Adrenal gland (tissue), 12 donors: ENCODE measurements around the gene CHRNG. TPM values are rescaled to one million over a fixed set of nuclear protein-coding genes. Genes with fewer than 3 reads are reported as not detected.
"Not testable (repeated sequence)": the region's sequence is repeated elsewhere in the genome, so short reads cannot be mapped to it uniquely, and the experiment has no call there.

Experiments
- DNase-seq, 7 donors: peaks; one replicate each; pipeline ENCODE4 v3.0.0-alpha.2; 2019 to 2020
- H3K27ac ChIP-seq, 5 donors: fragments of 200-600 bp; sonication (generic) in 4 of 5; 1 replicate in 3 of 5; 2 replicates in 2 of 5; pipeline versions ENCODE4 v1.5.1 to v1.8.0; 2016 to 2020; ENCODE audit warnings: mild to moderate bottlenecking in 1 of 5
- H3K27me3 ChIP-seq: fragments of 200-600 bp; 2 replicates; pipeline ENCODE4 v1.8.0; 2021
- H3K36me3 ChIP-seq, 2 donors: fragments of 200-600 bp; replicated peaks in 1 of 2; 1 replicate in 1 of 2; 2 replicates in 1 of 2; pipeline versions ENCODE4 v1.5.1 to v1.8.0; 2018 to 2022
- H3K4me1 ChIP-seq, 2 donors: fragments of 200-600 bp; replicated peaks in 1 of 2; 1 replicate in 1 of 2; 2 replicates in 1 of 2; pipeline versions ENCODE4 v1.5.1 to v1.8.0; 2018 to 2021
- H3K4me3 ChIP-seq, 4 donors: fragments of 200-600 bp; sonication (generic) in 3 of 4; one replicate each; pipeline ENCODE4 v1.5.1; 2016 to 2018
- H3K9me3 ChIP-seq, 3 donors: fragments of 200-600 bp; sonication (generic) in 1 of 3; replicated peaks in 1 of 3; 1 replicate in 2 of 3; 2 replicates in 1 of 3; pipeline versions ENCODE4 v1.5.1 to v1.8.0; 2016 to 2021
- POLR2A ChIP-seq, 2 donors: fragments of 450-650 bp; IDR thresholded peaks; one replicate each; pipeline ENCODE4 v1.6.1; 2017; ENCODE audit warnings: antibody characterized with exemption in 2 of 2, mild to moderate bottlenecking in 2 of 2, moderate library complexity in 1 of 2
- WGBS, 4 donors: extraction: QIAGEN DNeasy Blood & Tissue Kit in 2 of 4; methylation state at CpG; one replicate each; pipeline versions ENCODE4 v1.1.5 to v1.1.7; 2013 to 2017; 5-methylcytosine and 5-hydroxymethylcytosine counted together
- intact Hi-C, 2 donors: fragments of 100-400 bp; cut with DNase I; formaldehyde crosslinking; loops; one replicate each; pipeline versions ENCODE4 v1.14.1 to v1.15.0; 2022 to 2023
- polyA plus RNA-seq, 3 donors: library from polyadenylated mRNA; stranded (reverse); fragments of 200-250 nt in 2 of 3; fragments of 350-450 nt in 1 of 3; fragmentation: Illumina TruSeq in 1 of 3; extraction: RNeasy Lipid Tissue Mini Kit (QIAGEN cat#74804) in 1 of 3; gene quantifications; one replicate each; pipeline ENCODE4 v1.2.3, GENCODE V29; 2013 to 2014
- total RNA-seq, 9 donors: library from RNA; depleted of rRNA in 4 of 9; stranded (reverse); fragments of >200 nt in 4 of 9; fragments of 120-200 nt in 1 of 9; fragmentation: NEBNext Ultra II Directional in 1 of 9; extraction: Animal tissue kit (Norgen Biotek cat#: 25700) in 1 of 9; gene quantifications; one replicate each; pipeline versions ENCODE4 v1.1.0 to v1.2.4, GENCODE V29; 2013 to 2023
- TF ChIP-seq, protein P1 (sequence below), 6 experiments: fragments of 450-650 bp in 4 of 6; fragments of 200-600 bp in 2 of 6; sonication (generic) in 1 of 6; IDR thresholded peaks; 1 replicate in 5 of 6; 2 replicates in 1 of 6; pipeline versions ENCODE4 v1.5.1 to v1.8.0; 2016 to 2021; ENCODE audit warnings: antibody characterized with exemption in 6 of 6, mild to moderate bottlenecking in 2 of 6, moderate library complexity in 1 of 6
- donor health status: healthy with polysubstance abuse.
- donor health status: Bipolar disorder and iron deficiency.
- donor health status: DM: yes; HTN: yes; CAD: no.
- donor health status: DM: no; HTN: no; CAD: no.
- donor health status: DM: no; HTN: no; CAD: no.
- donor health status: DM: yes; HTN: yes; CAD: no.

CHRNG gene
- total and polyA plus RNA-seq, 12 donors: 0.08 to 0.22 TPM; not detected in 10

DNA sequence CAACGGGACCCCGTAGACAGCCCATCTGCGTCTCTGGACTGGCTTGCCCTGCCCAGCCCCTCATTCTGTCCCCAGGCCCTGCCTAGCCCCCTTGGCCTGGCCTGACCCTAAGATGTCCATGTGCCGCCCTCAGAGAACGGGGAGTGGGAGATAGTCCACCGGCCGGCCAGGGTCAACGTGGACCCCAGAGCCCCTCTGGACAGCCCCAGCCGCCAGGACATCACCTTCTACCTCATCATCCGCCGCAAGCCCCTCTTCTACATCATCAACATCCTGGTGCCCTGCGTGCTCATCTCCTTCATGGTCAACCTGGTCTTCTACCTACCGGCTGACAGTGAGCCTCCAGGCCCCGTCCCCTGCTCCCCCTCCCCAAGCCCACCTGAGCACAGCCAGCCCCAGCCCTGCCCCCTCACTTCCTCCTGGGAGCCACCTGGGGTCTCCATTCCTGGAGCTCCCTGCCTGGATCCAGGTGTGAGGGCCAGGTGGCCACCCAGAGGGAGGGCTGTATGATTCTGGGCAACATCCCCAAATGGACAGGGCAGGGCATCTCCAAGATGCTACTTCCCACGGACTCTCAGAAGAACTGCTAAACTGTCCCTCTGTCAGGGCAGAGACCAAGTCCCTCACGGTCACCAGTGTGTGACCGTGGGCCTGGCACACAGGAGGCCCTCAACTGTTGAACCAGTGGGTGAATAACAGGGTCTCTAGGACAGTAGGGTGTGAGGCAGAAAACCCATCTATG lies 9.5 kb upstream of the CHRNG start:
- Histone ChIP-seq H3K27me3 (no peaks in the 10 kb centered on the region), H3K9me3 (no peaks in the 10 kb centered on the region), H3K27ac (no peak overlapping the region), H3K4me3 (no peak overlapping the region), H3K4me1 (peaks cover 6 to 7% of the 10 kb centered on the region in 2 donors), H3K36me3 (no peaks in the 10 kb centered on the region)
- DNase-seq: no peak
- no peak for TF ChIP-seq POLR2A (IDR thresholded peaks at IDR 0.05)
- TF ChIP-seq, protein P1, sequence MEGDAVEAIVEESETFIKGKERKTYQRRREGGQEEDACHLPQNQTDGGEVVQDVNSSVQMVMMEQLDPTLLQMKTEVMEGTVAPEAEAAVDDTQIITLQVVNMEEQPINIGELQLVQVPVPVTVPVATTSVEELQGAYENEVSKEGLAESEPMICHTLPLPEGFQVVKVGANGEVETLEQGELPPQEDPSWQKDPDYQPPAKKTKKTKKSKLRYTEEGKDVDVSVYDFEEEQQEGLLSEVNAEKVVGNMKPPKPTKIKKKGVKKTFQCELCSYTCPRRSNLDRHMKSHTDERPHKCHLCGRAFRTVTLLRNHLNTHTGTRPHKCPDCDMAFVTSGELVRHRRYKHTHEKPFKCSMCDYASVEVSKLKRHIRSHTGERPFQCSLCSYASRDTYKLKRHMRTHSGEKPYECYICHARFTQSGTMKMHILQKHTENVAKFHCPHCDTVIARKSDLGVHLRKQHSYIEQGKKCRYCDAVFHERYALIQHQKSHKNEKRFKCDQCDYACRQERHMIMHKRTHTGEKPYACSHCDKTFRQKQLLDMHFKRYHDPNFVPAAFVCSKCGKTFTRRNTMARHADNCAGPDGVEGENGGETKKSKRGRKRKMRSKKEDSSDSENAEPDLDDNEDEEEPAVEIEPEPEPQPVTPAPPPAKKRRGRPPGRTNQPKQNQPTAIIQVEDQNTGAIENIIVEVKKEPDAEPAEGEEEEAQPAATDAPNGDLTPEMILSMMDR (IDR thresholded peaks at IDR 0.05): no peak
- intact Hi-C loops: loop anchor here in 1 of 2 donors (10.0 kb wide), 1 partner anchor 625 kb away; no protein-coding TSS in a partner anchor
- WGBS, 4 donors: 85 to 95% (median 89%) methylated on average over 12 to 17 of the region's 17 CpGs

DNA sequence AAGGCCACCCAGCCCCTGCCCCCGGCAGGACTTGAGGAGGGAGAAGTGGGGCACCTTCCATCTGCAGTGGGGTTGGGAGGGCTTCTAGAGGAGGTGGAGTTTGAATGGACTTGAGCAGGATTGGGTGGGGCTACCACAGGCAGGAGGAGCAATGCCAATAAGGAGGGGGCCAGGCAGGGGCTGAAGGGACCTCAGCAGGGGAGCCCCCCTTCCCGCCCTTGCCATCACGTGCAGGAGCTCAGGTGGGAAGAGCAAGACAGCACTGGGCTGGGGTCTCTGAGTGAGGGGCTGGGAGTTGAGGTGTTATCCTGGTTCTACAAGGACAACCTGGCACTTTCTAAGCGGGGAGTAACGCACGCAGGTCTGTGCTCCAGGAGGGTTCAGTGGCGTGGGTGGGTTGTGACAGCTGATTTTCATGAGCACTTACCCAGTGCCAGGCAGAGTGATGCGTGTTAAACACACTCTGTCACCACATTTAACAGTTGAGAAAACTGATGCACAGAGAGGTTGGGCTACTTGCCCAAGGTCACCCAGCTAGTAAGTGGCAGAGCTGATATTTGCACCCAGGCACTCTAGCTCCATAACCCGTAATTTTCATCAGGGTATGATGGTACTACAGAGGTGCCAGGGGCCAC lies 8.7 kb upstream of the CHRNG start:
- no peaks in the 10 kb centered on the region for H3K27me3 ChIP-seq
- no peaks in the 10 kb centered on the region for H3K36me3 ChIP-seq
- H3K4me1 ChIP-seq: no peaks in the 10 kb centered on the region
- peak in 1 of 7 donors; percentile 28 for DNase-seq
- TF ChIP-seq, protein P1 (IDR thresholded peaks at IDR 0.05): no peak
- no peak for TF ChIP-seq POLR2A (IDR thresholded peaks at IDR 0.05)
- WGBS, 4 donors: 62 to 67% (median 63%) methylated on average over 7 to 9 of the region's 9 CpGs; no CpG with 5 or more reads in 1 of the 4 donors
- H3K9me3 ChIP-seq: no peaks in the 10 kb centered on the region
- H3K27ac ChIP-seq: no peak overlapping the region
- no peak overlapping the region for H3K4me3 ChIP-seq
- intact Hi-C loops: no loop called here

DNA sequence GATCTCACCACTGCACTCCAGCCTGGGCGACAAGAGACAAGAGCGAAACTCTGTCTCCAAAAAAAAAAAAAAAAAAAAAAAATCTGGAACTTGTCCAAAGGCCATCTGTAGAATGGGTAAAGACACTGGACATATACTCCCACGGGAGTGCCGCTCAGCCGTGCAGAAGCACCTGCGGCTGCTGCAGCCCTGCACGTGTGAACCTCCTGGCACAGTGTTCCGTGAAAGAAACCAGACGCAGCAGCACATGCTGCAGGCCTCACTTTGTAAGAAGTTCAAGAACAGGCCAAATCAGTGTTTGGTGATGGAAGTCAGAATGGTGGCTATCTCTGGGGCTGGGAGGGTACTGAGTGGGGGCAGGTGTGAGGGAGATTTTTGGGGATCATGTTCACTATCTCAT lies 7.1 kb upstream of the CHRNG start:
- 70 to 83% (median 76%) methylated on average over 9 of the region's 9 CpGs for WGBS, 4 donors

GRCh38 chr2:232532821-232533220 lies 6.7 kb upstream of the CHRNG start:
- H3K27me3 ChIP-seq, H3K36me3 ChIP-seq, H3K4me1 ChIP-seq, intact Hi-C loops, H3K4me3 ChIP-seq, H3K27ac ChIP-seq, H3K9me3 ChIP-seq: not testable (repeated sequence)
- 82 to 94% (median 85%) methylated on average over 6 to 7 of the region's 7 CpGs for WGBS, 4 donors
- DNase-seq: peak in 1 of 7 donors; percentile 10

More for the DNA sequence above, 7.1 kb upstream of the CHRNG start:
- TF ChIP-seq, protein P1 (IDR thresholded peaks at IDR 0.05): no peak
- TF ChIP-seq POLR2A (IDR thresholded peaks at IDR 0.05): no peak
- Histone ChIP-seq H3K4me3 (no peak overlapping the region), H3K9me3 (no peaks in the 10 kb centered on the region), H3K4me1 (no peaks in the 10 kb centered on the region), H3K36me3 (no peaks in the 10 kb centered on the region), H3K27me3 (peaks cover 5% of the 10 kb centered on the region), H3K27ac (no peak overlapping the region)
- DNase-seq: peak in 1 of 7 donors; percentile 6
- intact Hi-C loops: no loop called here
